ENCODE measurements around the gene FAM135A.
"Not testable (repeated sequence)": the region's sequence is repeated elsewhere in the genome, so short reads cannot be mapped to it uniquely, and the experiment has no call there.

Gene FAM135A

GRCh38 chr6:70549327-70549726 is 136.0 kb downstream of the FAM135A start:
- DNase-seq = no peak

DNA sequence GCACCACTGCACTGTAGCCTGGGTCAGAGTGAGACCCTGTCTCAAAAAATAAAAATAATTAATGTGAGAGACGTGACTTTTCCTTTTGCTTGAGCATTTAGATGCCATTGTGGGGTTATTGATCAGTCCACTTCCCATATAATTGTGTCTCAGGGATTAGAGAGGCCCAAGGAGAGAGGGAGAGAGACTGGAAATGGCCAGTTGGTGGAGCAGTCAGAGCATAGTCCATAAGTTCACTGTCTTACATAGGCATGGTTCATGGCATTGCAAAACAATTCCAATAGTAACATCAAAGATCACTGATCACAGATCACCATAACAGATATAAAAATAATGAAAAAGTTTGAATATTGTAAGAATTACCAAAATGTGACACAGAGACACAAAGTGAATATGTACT is 138.3 kb downstream of the FAM135A start:
- DNase-seq = no peak

GRCh38 chr6:70552286-70552940 is 139.1 kb downstream of the FAM135A start:
- DNase-seq = not testable (repeated sequence)

GRCh38 chr6:70552974-70553373 is 139.7 kb downstream of the FAM135A start:
- no peak for DNase-seq

GRCh38 chr6:70557998-70558397 is 144.7 kb downstream of the FAM135A start:
- no peak for DNase-seq

- DNase-seq = not testable (repeated sequence)
These were observed 149.1 kb downstream of the FAM135A start for GRCh38 chr6:70562401-70562800.

DNA sequence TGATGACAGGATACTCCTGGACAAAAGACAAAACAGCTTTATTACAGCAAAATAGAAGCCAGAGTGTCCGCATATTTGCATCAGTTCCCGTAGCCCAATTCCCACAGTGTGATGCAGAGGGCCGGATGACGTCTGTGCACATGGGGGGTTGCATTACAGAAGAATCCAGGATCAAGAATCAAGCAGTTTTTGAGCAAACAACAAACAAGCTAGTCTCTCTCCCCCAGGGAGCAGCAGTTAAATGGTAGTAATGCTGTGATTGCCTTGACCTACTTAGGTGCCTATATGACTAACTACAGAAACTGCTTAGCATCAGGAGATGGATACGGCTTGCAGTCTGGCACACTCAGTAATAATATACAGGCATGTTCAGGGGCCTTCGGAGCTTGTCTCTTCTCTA is 150.2 kb downstream of the FAM135A start:
- DNase-seq = peak; percentile 32

DNA sequence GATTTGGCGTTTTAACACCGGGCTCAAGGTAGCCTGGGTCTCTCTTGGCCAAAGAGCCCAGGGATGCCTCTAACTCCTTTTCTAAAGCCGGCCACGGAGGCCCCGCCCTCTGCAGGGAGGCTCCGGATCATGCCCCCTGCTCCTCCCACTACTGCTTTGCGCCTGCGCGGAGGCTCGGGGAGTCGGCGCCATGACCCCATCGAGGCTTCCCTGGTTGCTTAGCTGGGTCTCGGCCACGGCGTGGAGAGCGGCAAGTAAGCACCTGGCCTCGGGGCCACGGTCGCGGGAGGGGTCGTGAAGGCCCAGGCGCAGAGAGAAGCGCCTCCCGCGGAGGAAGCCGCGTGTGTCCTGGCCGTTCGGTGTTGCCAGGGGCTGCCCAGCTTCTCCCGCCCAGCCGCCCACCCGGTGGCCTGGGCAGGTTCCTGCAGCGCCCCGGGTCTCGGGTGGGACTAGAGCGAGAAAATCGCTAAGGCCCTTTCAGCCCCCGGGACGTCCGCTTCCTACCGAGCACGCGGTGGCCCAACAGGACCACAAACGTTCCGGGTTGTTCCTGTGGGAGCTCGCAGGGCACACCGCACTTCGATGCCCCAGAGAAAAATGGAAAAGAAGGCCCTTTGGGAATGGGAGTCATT is 153.6 kb downstream of the FAM135A start, which contains the start of gene SDHAF4:
SDHAF4 (plus strand) TSS at position 180 of the 632 bp plus-strand sequence; CDS start at position 191, 11 bp downstream.
- peak; percentile 88 for DNase-seq

- DNase-seq = no peak
These were observed 161.3 kb downstream of the FAM135A start for GRCh38 chr6:70574643-70575042.

DNA sequence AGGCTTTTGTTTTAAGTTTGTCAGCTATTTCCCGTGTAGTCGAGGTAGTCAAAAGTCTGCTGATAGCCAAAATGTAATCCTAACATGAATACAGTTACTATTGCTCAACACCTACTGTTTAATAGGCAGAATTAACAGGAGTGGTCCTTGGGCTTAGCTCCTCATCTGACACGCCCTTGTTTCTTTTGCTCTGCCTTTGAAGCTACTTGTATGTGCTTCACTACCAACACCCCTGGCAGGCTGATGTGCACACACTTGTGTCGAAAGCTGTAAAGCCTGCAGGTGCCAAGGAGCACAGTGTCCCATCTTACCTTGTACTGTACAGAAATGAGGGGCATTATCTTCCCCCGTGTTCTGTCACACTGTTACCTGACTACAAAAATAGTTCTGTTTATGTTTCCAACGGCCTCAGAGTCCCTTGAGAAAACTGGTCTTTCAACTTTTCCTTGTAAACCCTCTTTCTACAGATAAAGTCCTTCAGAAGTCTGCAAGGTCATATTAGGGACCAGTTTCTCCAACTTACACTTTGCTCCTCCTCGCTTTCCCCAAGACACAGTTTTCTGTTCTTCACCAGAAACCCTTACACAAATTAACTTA is 162.7 kb downstream of the FAM135A start:
- DNase-seq = no peak

DNA sequence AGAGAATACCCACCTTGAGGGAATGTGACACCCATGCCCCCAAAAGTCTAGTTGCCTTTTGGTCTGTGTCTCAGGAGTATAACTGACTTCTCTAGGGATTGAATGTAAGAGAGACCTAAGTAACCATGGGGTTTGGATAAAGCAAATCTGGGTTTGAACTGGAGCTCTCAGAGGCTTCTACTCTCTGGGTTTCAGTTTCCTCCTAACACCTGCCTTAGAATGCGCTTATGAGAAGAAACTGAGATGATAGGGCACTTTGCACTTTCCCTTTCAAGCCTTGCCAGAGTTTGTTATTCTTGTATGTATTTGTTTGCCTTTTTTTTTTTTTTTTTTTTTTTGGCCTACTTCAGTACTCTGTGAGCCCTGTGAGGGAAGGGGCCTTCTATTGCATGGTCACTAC is 172.8 kb downstream of the FAM135A start:
- no peak for DNase-seq

GRCh38 chr6:70590400-70590799 is 177.1 kb downstream of the FAM135A start:
- no peak for DNase-seq

DNA sequence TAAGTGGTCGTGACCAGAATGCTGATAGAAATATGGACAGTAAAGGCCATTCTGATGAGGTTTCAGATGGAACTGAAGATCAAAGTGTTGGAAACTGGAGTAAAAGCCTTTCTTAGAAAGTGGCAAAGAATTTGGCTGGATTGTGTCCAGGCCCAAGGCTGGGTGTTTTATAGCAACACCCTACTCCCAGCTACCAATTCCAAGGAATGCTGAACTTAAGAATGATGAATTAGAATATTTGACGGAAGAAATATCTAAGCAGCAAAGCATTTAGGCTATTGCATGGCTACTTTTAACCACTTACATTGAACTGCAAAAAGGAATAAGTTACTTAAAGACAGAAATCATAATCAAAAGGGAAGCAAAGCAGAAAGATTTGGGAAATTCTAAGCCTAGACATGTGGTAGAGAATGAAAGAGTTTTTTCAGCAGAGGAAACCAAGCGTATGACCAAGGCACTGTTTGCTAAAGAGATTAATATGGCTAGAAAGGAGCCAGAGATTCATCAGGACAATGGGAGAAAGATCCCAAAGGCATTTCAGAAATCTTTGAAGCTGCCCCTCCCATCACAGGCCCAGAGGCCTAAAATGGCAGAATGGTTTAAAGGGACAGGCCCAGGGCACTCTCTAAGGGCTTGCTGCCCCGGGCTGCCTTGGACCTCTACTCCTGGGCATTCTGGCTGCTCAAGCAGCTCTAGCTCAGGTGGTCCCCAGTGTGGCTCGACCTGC is 179.2 kb downstream of the FAM135A start:
- no peak for DNase-seq

GRCh38 chr6:70593118-70593486 is 179.8 kb downstream of the FAM135A start:
- no peak for DNase-seq

- DNase-seq = no peak
These were observed 185.9 kb downstream of the FAM135A start for GRCh38 chr6:70599187-70599586.

GRCh38 chr6:70601014-70601413 is 187.7 kb downstream of the FAM135A start:
- no peak for DNase-seq

DNA sequence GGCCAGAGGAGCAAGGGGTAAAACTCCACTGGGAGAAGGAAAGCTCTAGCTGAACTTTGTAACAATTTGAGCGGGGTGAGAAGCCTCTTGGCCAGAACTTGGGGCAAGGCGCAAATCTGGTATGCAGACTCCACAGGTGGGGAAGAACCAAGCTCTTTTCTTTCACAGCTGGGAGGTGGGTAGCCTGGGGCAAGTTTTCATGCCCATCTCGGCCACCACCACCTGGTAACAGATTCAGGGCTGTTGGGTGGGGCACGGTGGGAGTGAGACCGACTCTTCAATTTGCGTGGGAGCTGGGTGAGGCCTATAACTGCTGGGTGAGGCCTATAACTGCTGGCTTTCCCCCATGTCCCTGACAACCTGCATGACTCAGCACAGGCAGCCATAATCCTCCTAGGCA is 190.9 kb downstream of the FAM135A start:
- no peak for DNase-seq

DNA sequence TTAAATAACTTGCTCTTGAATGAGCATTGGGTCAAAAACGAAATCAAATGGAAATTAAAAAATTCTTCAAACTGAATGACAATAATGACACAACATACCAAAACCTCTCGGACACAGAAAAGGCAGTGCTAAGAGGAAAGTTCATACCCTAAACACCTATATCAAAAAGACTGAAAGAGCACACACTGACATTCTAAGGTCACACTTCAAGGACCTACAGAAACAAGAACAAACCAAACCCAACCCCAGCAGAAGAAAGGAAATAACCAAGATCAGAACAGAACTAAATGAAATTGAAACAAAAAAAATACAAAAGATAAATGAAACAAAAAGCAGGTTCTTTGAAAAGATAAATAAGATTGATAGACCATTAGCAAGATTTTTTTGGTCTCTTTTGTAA is 194.1 kb downstream of the FAM135A start:
- DNase-seq = not testable (repeated sequence)

GRCh38 chr6:70609181-70609580 is 195.9 kb downstream of the FAM135A start:
- not testable (repeated sequence) for DNase-seq
